ENCODE measurements around the gene RASGEF1B. TPM values are rescaled to one million over a fixed set of nuclear protein-coding genes. Genes with fewer than 3 reads are reported as not detected.

The RASGEF1B gene
- total RNA-seq, 1 experiment from 2014 or later: 1.4 TPM

GRCh38 chr4:81427344-81427821, 44.3 kb downstream of the RASGEF1B start:
- ChIA-PET POLR2A (ENCODE audit: unreplicated experiment) (no interaction called here), CTCF (no interaction called here)
- Histone ChIP-seq H4K20me1 (ENCODE audit: low read length) (no peaks in the 10 kb centered on the region), H3K27me3 (ENCODE audit: low read length) (no peaks in the 10 kb centered on the region), H3K9me3 (ENCODE audit: low read length) (no peaks in the 10 kb centered on the region), H3K27ac (ENCODE audit: low read length) (no peak overlapping the region), H3K36me3 (ENCODE audit: low read depth, low read length) (no peaks in the 10 kb centered on the region), H3K9ac (ENCODE audit: low read length) (no peak overlapping the region), H3K4me1 (ENCODE audit: insufficient read depth, low read length) (peaks cover 3% of the 10 kb centered on the region; the same call in 1 of the 2 replicates), H3K9me2 (replicated peaks; ENCODE audit: low read length) (no peaks in the 10 kb centered on the region), H3K79me2 (ENCODE audit: low read length) (no peaks in the 10 kb centered on the region), H3K4me3 (ENCODE audit: low read length) (no peak overlapping the region), H3K4me2 (ENCODE audit: low read length) (no peak overlapping the region), H3F3A (ENCODE audit: low read length, unreplicated experiment) (no peaks in the 10 kb centered on the region), H2AFZ (ENCODE audit: low read length) (no peak overlapping the region)
- no peak for TF ChIP-seq CTCF (conservative IDR thresholded peaks at IDR 0.05; ENCODE audit: low read depth, low read length)
- no peak for TF ChIP-seq EZH2 (IDR thresholded peaks at IDR 0.05; ENCODE audit: low read length, unreplicated experiment)
- no peak for TF ChIP-seq EZH2phosphoT487 (IDR thresholded peaks at IDR 0.05; ENCODE audit: borderline replicate concordance, low read length)
- BruUV-seq (replicated peaks): no TSS peak
- ATAC-seq (no peak), DNase-seq (no peak)
- intact Hi-C loops (cut with micrococcal nuclease): no loop called here

GRCh38 chr4:81426770-81427289, 44.9 kb downstream of the RASGEF1B start:
- H2AFZ ChIP-seq (ENCODE audit: low read length): no peak overlapping the region
- H3K4me3 ChIP-seq (ENCODE audit: low read length): no peak overlapping the region
- BruUV-seq (replicated peaks): no TSS peak
- TF ChIP-seq CTCF (conservative IDR thresholded peaks at IDR 0.05; ENCODE audit: low read depth, low read length): no peak
- H3K4me2 ChIP-seq (ENCODE audit: low read length): no peak overlapping the region
- no peaks in the 10 kb centered on the region for H3F3A ChIP-seq (ENCODE audit: low read length, unreplicated experiment)
- CTCF ChIA-PET: no interaction called here
- no peaks in the 10 kb centered on the region for H3K27me3 ChIP-seq (ENCODE audit: low read length)
- H3K9ac ChIP-seq (ENCODE audit: low read length): no peak overlapping the region
- peaks cover 9% of the 10 kb centered on the region for H3K4me1 ChIP-seq (ENCODE audit: insufficient read depth, low read length)
- no peaks in the 10 kb centered on the region for H3K9me3 ChIP-seq (ENCODE audit: low read length)
- POLR2A ChIA-PET (ENCODE audit: unreplicated experiment): no interaction called here
- H3K79me2 ChIP-seq (ENCODE audit: low read length): no peaks in the 10 kb centered on the region
- ATAC-seq (no peak), DNase-seq (no peak)
- H3K36me3 ChIP-seq (ENCODE audit: low read depth, low read length): no peaks in the 10 kb centered on the region
- H4K20me1 ChIP-seq (ENCODE audit: low read length): no peaks in the 10 kb centered on the region
- no peak overlapping the region for H3K27ac ChIP-seq (ENCODE audit: low read length)
- no peaks in the 10 kb centered on the region for H3K9me2 ChIP-seq (replicated peaks; ENCODE audit: low read length)
- intact Hi-C loops (cut with micrococcal nuclease): no loop called here

- H3K27ac ChIP-seq (ENCODE audit: low read length): no peak overlapping the region
- BruUV-seq (replicated peaks): no TSS peak
- H3K9me2 ChIP-seq (replicated peaks; ENCODE audit: low read length): no peaks in the 10 kb centered on the region
- peaks cover 17% of the 10 kb centered on the region for H3K4me1 ChIP-seq (ENCODE audit: insufficient read depth, low read length)
- no peaks in the 10 kb centered on the region for H4K20me1 ChIP-seq (ENCODE audit: low read length)
- TF ChIP-seq CTCF (conservative IDR thresholded peaks at IDR 0.05; ENCODE audit: low read depth, low read length) (no peak), EZH2 (IDR thresholded peaks at IDR 0.05; ENCODE audit: low read length, unreplicated experiment) (no peak), EZH2phosphoT487 (IDR thresholded peaks at IDR 0.05; ENCODE audit: borderline replicate concordance, low read length) (no peak)
- H3K9ac ChIP-seq (ENCODE audit: low read length): no peak overlapping the region
- H3K27me3 ChIP-seq (ENCODE audit: low read length): no peaks in the 10 kb centered on the region
- ATAC-seq (no peak), DNase-seq (no peak)
- no peaks in the 10 kb centered on the region for H3K9me3 ChIP-seq (ENCODE audit: low read length)
- ChIA-PET POLR2A (ENCODE audit: unreplicated experiment) (no interaction called here), CTCF (no interaction called here)
- no peaks in the 10 kb centered on the region for H3K79me2 ChIP-seq (ENCODE audit: low read length)
- no peaks in the 10 kb centered on the region for H3K36me3 ChIP-seq (ENCODE audit: low read depth, low read length)
- H2AFZ ChIP-seq (ENCODE audit: low read length): no peak overlapping the region
- H3K4me3 ChIP-seq (ENCODE audit: low read length): no peak overlapping the region
- intact Hi-C loops (cut with micrococcal nuclease): loop anchor here (5.0 kb wide), 1 partner anchor 42 kb away; no protein-coding TSS in a partner anchor
- H3K4me2 ChIP-seq (ENCODE audit: low read length): no peak overlapping the region
- no peaks in the 10 kb centered on the region for H3F3A ChIP-seq (ENCODE audit: low read length, unreplicated experiment)
These were observed 46.6 kb downstream of the RASGEF1B start for GRCh38 chr4:81424816-81425755.

Data from PC-3 (cell line).